Inflammatory macrophage treated with lipopolysaccharide for 4 hours (primary cell): ENCODE results near the gene S100A2.
"Not testable (repeated sequence)": the region's sequence is repeated elsewhere in the genome, so short reads cannot be mapped to it uniquely, and the experiment has no call there.

Source experiments
- DNase-seq: peaks from one replicate; pipeline ENCODE4 v3.0.0-alpha.2; 2020

The S100A2 gene

GRCh38 chr1:153588033-153588432 is 22.4 kb upstream of the S100A2 start:
- DNase-seq, result not testable (repeated sequence)

GRCh38 chr1:153587314-153587713 is 21.7 kb upstream of the S100A2 start:
- DNase-seq, result no peak

- DNase-seq, result no peak
These were observed 20.7 kb upstream of the S100A2 start for GRCh38 chr1:153586347-153586746.

- no peak for DNase-seq
These were observed 19.4 kb upstream of the S100A2 start for GRCh38 chr1:153585006-153585405.

- no peak for DNase-seq
These were observed 18.3 kb upstream of the S100A2 start for GRCh38 chr1:153583976-153584375.

GRCh38 chr1:153583514-153583913 is 17.9 kb upstream of the S100A2 start:
- DNase-seq, result not testable (repeated sequence)

- not testable (repeated sequence) for DNase-seq
These were observed 17.2 kb upstream of the S100A2 start for GRCh38 chr1:153582836-153583235.

- DNase-seq, result no peak
These were observed 13.3 kb upstream of the S100A2 start for GRCh38 chr1:153578936-153579335.

GRCh38 chr1:153578490-153578889 is 12.8 kb upstream of the S100A2 start:
- no peak for DNase-seq

GRCh38 chr1:153577624-153578051 is 12.0 kb upstream of the S100A2 start:
- no peak for DNase-seq

- DNase-seq, result no peak
These were observed 11.5 kb upstream of the S100A2 start for GRCh38 chr1:153577138-153577537.

GRCh38 chr1:153575497-153575896 is 9.9 kb upstream of the S100A2 start:
- not testable (repeated sequence) for DNase-seq

GRCh38 chr1:153575081-153575491 is 9.4 kb upstream of the S100A2 start:
- DNase-seq, result not testable (repeated sequence)

GRCh38 chr1:153573351-153573750 is 7.7 kb upstream of the S100A2 start:
- peak; percentile 77 for DNase-seq

GRCh38 chr1:153572569-153573015 is 6.9 kb upstream of the S100A2 start:
- DNase-seq, result peak; percentile 96

GRCh38 chr1:153571706-153572105 is 6.1 kb upstream of the S100A2 start:
- no peak for DNase-seq

- no peak for DNase-seq
These were observed 5.2 kb upstream of the S100A2 start for GRCh38 chr1:153570874-153571273.

GRCh38 chr1:153569465-153569864 is 3.8 kb upstream of the S100A2 start:
- DNase-seq, result no peak

GRCh38 chr1:153568367-153569099 is 2.9 kb upstream of the S100A2 start:
- peak; percentile 77 for DNase-seq

- DNase-seq, result no peak
These were observed 2.1 kb upstream of the S100A2 start for GRCh38 chr1:153567621-153568366.

GRCh38 chr1:153566414-153567371 is 1.0 kb upstream of the S100A2 start:
- peak; percentile 98 for DNase-seq

- DNase-seq, result no peak
These were observed 1.7 kb downstream of the S100A2 start for GRCh38 chr1:153563991-153564390.

GRCh38 chr1:153563483-153563901 is 2.2 kb downstream of the S100A2 start:
- no peak for DNase-seq
